OCI-LY7 (cell line): ENCODE measurements around the gene FKBP10. TPM values are rescaled to one million over a fixed set of nuclear protein-coding genes. Genes with fewer than 3 reads are reported as not detected.
A peak's percentile ranks its signal among the peaks of the same experiment; 100 is the strongest.

ENCODE experiments used
- BruUV-seq: library from RNA; stranded (reverse); fragments of 400-500 nt; replicated peaks from 2 replicates; lab custom pipeline; 2021; lab: Mats Ljungman, UMichigan
- CTCF ChIA-PET: fragments of 300-600 bp; sonication (Branson Sonifier 250); formaldehyde crosslinking; loops from one replicate; lab custom pipeline; 2022; ENCODE audit warnings: antibody characterized with exemption; ENCODE audit not compliant: unreplicated experiment; lab: Charles Lee
- POLR2A ChIA-PET: fragments of 300-600 bp; sonication (Branson Sonifier 250); formaldehyde crosslinking; loops from one replicate; lab custom pipeline; 2022; ENCODE audit warnings: antibody characterized with exemption; lab: Charles Lee
- DNase-seq: peaks from one replicate; pipeline ENCODE4 v3.0.0-alpha.2; 2015; ENCODE audit warnings: low spot score
- H2AFZ ChIP-seq: fragments of 200-600 bp; sonication (generic), shearing (Covaris generic); 2 replicates; pipeline ENCODE4 v1.6.1; 2014; ENCODE audit warnings: mild to moderate bottlenecking, antibody characterized with exemption, low read length, moderate library complexity
- H3K27ac ChIP-seq: fragments of 200-600 bp; sonication (generic); 2 replicates; pipeline ENCODE4 v1.5.1; 2014; ENCODE audit warnings: mixed run types, low read depth, mild to moderate bottlenecking, moderate library complexity, low read length, inconsistent platforms; ENCODE audit not compliant: poor library complexity, severe bottlenecking
- H3K36me3 ChIP-seq: fragments of 200-600 bp; sonication (generic); 2 replicates; pipeline ENCODE4 v1.6.1; 2014; ENCODE audit warnings: mild to moderate bottlenecking, antibody characterized with exemption, low read length, moderate library complexity, mixed read lengths; ENCODE audit not compliant: insufficient read depth
- H3K4me1 ChIP-seq: fragments of 200-600 bp; sonication (generic); 2 replicates; pipeline ENCODE4 v1.5.1; 2014; ENCODE audit warnings: mild to moderate bottlenecking, low read length; ENCODE audit not compliant: insufficient read depth, poor library complexity, severe bottlenecking
- H3K4me2 ChIP-seq: fragments of 200-600 bp; sonication (generic); 2 replicates; pipeline ENCODE4 v1.6.1; 2014; ENCODE audit warnings: mild to moderate bottlenecking, low read length
- H3K4me3 ChIP-seq: fragments of 200-600 bp; sonication (generic); 2 replicates; pipeline ENCODE4 v1.5.1; 2014; ENCODE audit warnings: mild to moderate bottlenecking, low read depth, low read length; ENCODE audit not compliant: poor library complexity, severe bottlenecking
- H3K79me2 ChIP-seq: fragments of 200-600 bp; sonication (generic); 2 replicates; pipeline ENCODE4 v1.6.1; 2016; ENCODE audit warnings: low read depth, mild to moderate bottlenecking, low read length, moderate library complexity, mixed read lengths; ENCODE audit not compliant: insufficient read depth
- H3K9me2 ChIP-seq: fragments of 200-600 bp; sonication (generic); 2 replicates; pipeline ENCODE4 v1.6.1; 2016; ENCODE audit warnings: mild to moderate bottlenecking, low read length, mixed read lengths; ENCODE audit not compliant: insufficient read depth
- H3K9me3 ChIP-seq: fragments of 200-600 bp; sonication (generic); 2 replicates; pipeline ENCODE4 v1.6.1; 2014; ENCODE audit warnings: mild to moderate bottlenecking, mixed run types, low read length, mixed read lengths
- H4K20me1 ChIP-seq: fragments of 200-600 bp; sonication (generic); 2 replicates; pipeline ENCODE4 v1.6.1; 2014; ENCODE audit warnings: mild to moderate bottlenecking, antibody characterized with exemption, low read length, moderate library complexity, mixed read lengths; ENCODE audit not compliant: insufficient read depth
- CTCF ChIP-seq: fragments of 200-600 bp; sonication (generic); conservative IDR thresholded peaks from 2 replicates; pipeline ENCODE4 v1.5.1; 2014; ENCODE audit warnings: mild to moderate bottlenecking, antibody characterized with exemption, low read length, moderate library complexity, mixed read lengths
- EZH2phosphoT487 ChIP-seq: fragments of 200-600 bp; sonication (generic); IDR thresholded peaks from 2 replicates; pipeline ENCODE4 v1.6.1; 2018; ENCODE audit warnings: low read depth, borderline replicate concordance, mild to moderate bottlenecking, mixed run types, antibody characterized with exemption, low read length, moderate library complexity, mixed read lengths
- intact Hi-C: fragments of 100-400 bp; cut with micrococcal nuclease; formaldehyde crosslinking; loops from one replicate; pipeline ENCODE4 v1.10.0; 2022; ENCODE audit not compliant: unreplicated experiment
- total RNA-seq, 2 experiments: library from RNA; depleted of rRNA in 1 of 2; stranded (reverse); fragments of >200 nt in 1 of 2; shearing (Covaris generic) in 1 of 2; gene quantifications; 2 replicates each; pipeline ENCODE4 v1.2.3, GENCODE V29; 2014 to 2022

FKBP10 gene
- total RNA-seq, 2 experiments from 2014 or later = 1.5 to 7.8 TPM

GRCh38 chr17:41786227-41787020 lies 26.4 kb upstream of the FKBP10 start, which contains the start of gene JUP:
TSS of gene JUP (minus strand) at chr17:41786711. CDS start at chr17:41771854, 14,857 bp downstream.
- ChIA-PET POLR2A (interaction anchor here (0.6 to 1.4 kb wide), 2 partner anchors 55 to 98 kb away, joined by 3 to 4 read pairs; partner anchors contain the start of gene EIF1), CTCF (interaction anchor here (0.5 to 1.5 kb wide), 3 partner anchors 8 to 296 kb away, joined by 3 to 7 read pairs (median 3); no protein-coding TSS in a partner anchor)
- H3K36me3 ChIP-seq = no peaks in the 10 kb centered on the region
- peaks cover 24% of the 10 kb centered on the region for H3K4me1 ChIP-seq
- H3K4me2 ChIP-seq = peak within 1 kb of the TSS; percentile 72
- H3K9me2 ChIP-seq = no peaks in the 10 kb centered on the region
- H3K79me2 ChIP-seq = no peaks in the 10 kb centered on the region
- no peaks in the 10 kb centered on the region for H4K20me1 ChIP-seq
- no TSS peak for BruUV-seq
- peak; percentile 99 for DNase-seq
- H3K9me3 ChIP-seq = no peaks in the 10 kb centered on the region
- TF ChIP-seq EZH2phosphoT487 = no peak
- TF ChIP-seq CTCF = peak; percentile 80
- peak within 1 kb of the TSS; percentile 60 for H3K4me3 ChIP-seq
- intact Hi-C loops = no loop called here
- H3K27ac ChIP-seq = peak within 1 kb of the TSS; percentile 36
- peak within 1 kb of the TSS; percentile 48; the same call in 1 of the 2 replicates for H2AFZ ChIP-seq

GRCh38 chr17:41787021-41787418 lies 25.8 kb upstream of the FKBP10 start:
- Histone ChIP-seq H2AFZ (no peak overlapping the region), H4K20me1 (no peaks in the 10 kb centered on the region), H3K9me3 (no peaks in the 10 kb centered on the region), H3K4me2 (0 out of 2 replicates have a peak overlapping the region, but pooled peaks have one; percentile 4), H3K9me2 (no peaks in the 10 kb centered on the region), H3K27ac (no peak overlapping the region), H3K4me1 (peaks cover 24% of the 10 kb centered on the region), H3K79me2 (no peaks in the 10 kb centered on the region), H3K36me3 (no peaks in the 10 kb centered on the region), H3K4me3 (no peak overlapping the region)
- no peak for TF ChIP-seq CTCF
- TF ChIP-seq EZH2phosphoT487 = no peak
- intact Hi-C loops = no loop called here
- CTCF ChIA-PET = interaction anchor here (0.5 to 1.5 kb wide), 3 partner anchors 9 to 296 kb away, joined by 3 to 7 read pairs (median 3); no protein-coding TSS in a partner anchor
- POLR2A ChIA-PET = interaction anchor here (0.6 kb wide), 1 partner anchor 70 kb away, joined by 5 read pairs; no protein-coding TSS in a partner anchor
- no peak for DNase-seq
- no TSS peak for BruUV-seq
